K562 (cell line): ENCODE results near the gene NUBP2. TPM values are rescaled to one million over a fixed set of nuclear protein-coding genes. Genes with fewer than 3 reads are reported as not detected.
"Not testable (repeated sequence)": the region's sequence is repeated elsewhere in the genome, so short reads cannot be mapped to it uniquely, and the experiment has no call there.

Experiments used
- ATAC-seq: fragments of 200-7000 bp; cut with Tn5 transposase; 3 replicates; pipeline ENCODE4 v1.9.1; 2020; ENCODE audit warnings: moderate library complexity
- BruUV-seq: library from RNA; stranded (reverse); fragments of 400-500 nt; replicated peaks from 2 replicates; lab custom pipeline; 2021; lab: Mats Ljungman, UMichigan
- CTCF ChIA-PET: fragments of 300-600 bp; formaldehyde crosslinking; extraction: SDS; loops from one replicate; lab custom pipeline; 2021; ENCODE audit warnings: low intra/inter-chr PET ratio; lab: Yijun Ruan, JAX
- POLR2A ChIA-PET: fragments of 300-600, 350-650 bp; sonication (Branson Sonifier 250); formaldehyde crosslinking; extraction: SDS; loops from one replicate; lab custom pipeline; 2021; ENCODE audit warnings: antibody characterized with exemption, inconsistent platforms; lab: Yijun Ruan, JAX
- DNase-seq, 4 experiments: peaks; one replicate each; pipeline versions ENCODE4 v3.0.0 to v3.0.0-alpha.2; 2011 to 2018; ENCODE audit warnings: low spot score in 3 of 4, mixed read lengths in 3 of 4; ENCODE audit errors: extremely low read depth in 1 of 4
- FAIRE-seq: peaks from 2 replicates; lab custom pipeline; 2011; peaks lifted over from hg19 to GRCh38; lab: Jason Lieb, UNC
- H2AFZ ChIP-seq: 2 replicates; pipeline ENCODE4 v1.6.0; 2011; ENCODE audit warnings: low read depth, low read length, control low read depth, inconsistent platforms
- H3K27ac ChIP-seq: fragments of 200-600 bp; 3 replicates; pipeline ENCODE4 v1.8.0; 2011; ENCODE audit warnings: low read depth, mild to moderate bottlenecking, control low read depth, inconsistent platforms, low read length, moderate library complexity, mixed read lengths; ENCODE audit errors: extremely low read depth
- H3K27me3 ChIP-seq, 2 experiments: fragments of 300-600 bp in 1 of 2; 2 replicates in 1 of 2; 3 replicates in 1 of 2; pipeline versions ENCODE4 v1.6.0 to v1.8.0; 2011; ENCODE audit warnings: inconsistent platforms in 2 of 2, low read length in 2 of 2, mild to moderate bottlenecking in 1 of 2, mixed read lengths in 1 of 2, moderate library complexity in 1 of 2; ENCODE audit not compliant: control insufficient read depth in 2 of 2, insufficient read depth in 2 of 2
- H3K36me3 ChIP-seq: fragments of 300-600 bp; 3 replicates; pipeline ENCODE4 v1.8.0; 2011; ENCODE audit warnings: mild to moderate bottlenecking, low read length, inconsistent platforms; ENCODE audit not compliant: control insufficient read depth, insufficient read depth
- H3K4me1 ChIP-seq, 2 experiments: fragments of 200-600 bp in 1 of 2; replicated peaks in 1 of 2; 2 replicates in 1 of 2; 3 replicates in 1 of 2; pipeline versions ENCODE4 v1.5.1 to v1.8.0; 2011; ENCODE audit warnings: inconsistent platforms in 2 of 2, low read length in 2 of 2, mild to moderate bottlenecking in 1 of 2, mixed read lengths in 1 of 2, moderate library complexity in 1 of 2; ENCODE audit not compliant: control insufficient read depth in 2 of 2, insufficient read depth in 2 of 2
- H3K4me2 ChIP-seq: 2 replicates; pipeline ENCODE4 v1.6.1; 2011; ENCODE audit warnings: low read length, control low read depth, inconsistent platforms, mixed read lengths; ENCODE audit not compliant: insufficient read depth
- H3K4me3 ChIP-seq: fragments of 200-600 bp; sonication (generic), shearing (Covaris generic); 2 replicates; pipeline ENCODE4 v1.5.1; 2016; ENCODE audit warnings: control low read depth, inconsistent platforms
- H3K79me2 ChIP-seq: fragments of 200-600 bp; 3 replicates; pipeline ENCODE4 v1.8.0; 2011; ENCODE audit warnings: low read length, inconsistent platforms; ENCODE audit not compliant: control insufficient read depth, insufficient read depth
- H3K9ac ChIP-seq, 2 experiments: 2 replicates each; pipeline versions ENCODE4 v1.6.0 to v1.6.1; 2011; ENCODE audit warnings: low read depth in 2 of 2, low read length in 2 of 2, control low read depth in 1 of 2, inconsistent platforms in 1 of 2, mild to moderate bottlenecking in 1 of 2, mixed read lengths in 1 of 2; ENCODE audit not compliant: insufficient read depth in 1 of 2
- H3K9me1 ChIP-seq: one replicate; pipeline ENCODE4 v1.6.0; 2011; ENCODE audit warnings: inconsistent platforms, mild to moderate bottlenecking, low read length, moderate library complexity; ENCODE audit not compliant: control insufficient read depth, insufficient read depth
- H3K9me3 ChIP-seq: replicated peaks from 2 replicates; pipeline ENCODE4 v1.5.1; 2011; ENCODE audit warnings: low read depth, low read length, inconsistent platforms; ENCODE audit not compliant: control insufficient read depth, insufficient read depth
- H4K20me1 ChIP-seq: replicated peaks from 2 replicates; pipeline ENCODE4 v1.6.1; 2011; ENCODE audit warnings: low read length, inconsistent platforms, mixed read lengths; ENCODE audit not compliant: control insufficient read depth, insufficient read depth
- C11orf30 ChIP-seq: fragments of 450-650 bp; IDR thresholded peaks from 2 replicates; pipeline ENCODE4 v1.6.1; 2016; ENCODE audit warnings: low read depth, mild to moderate bottlenecking
- CC2D1A ChIP-seq: fragments of 450-650 bp; IDR thresholded peaks from 2 replicates; pipeline ENCODE4 v1.6.1; 2017; ENCODE audit warnings: mild to moderate bottlenecking
- FOS ChIP-seq: IDR thresholded peaks from 3 replicates; pipeline ENCODE4 v1.6.1; 2011; ENCODE audit not compliant: insufficient read length; ENCODE audit errors: extremely low read depth
- ZNF316 ChIP-seq: fragments of 450-650 bp; IDR thresholded peaks from 2 replicates; pipeline ENCODE4 v1.6.1; 2016
- WGBS: fragments of 100-300 bp; shearing (Covaris generic); methylation state at CpG from one replicate; pipeline ENCODE4 v1.1.6; 2016; ENCODE audit warnings: low coverage, mixed read lengths; ENCODE audit not compliant: insufficient coverage; ENCODE audit errors: missing lambda C conversion rate; 5-methylcytosine and 5-hydroxymethylcytosine counted together
- in situ Hi-C: fragments of 300-500 bp; cut with MboI; formaldehyde crosslinking; loops from 4 replicates; pipeline ENCODE4 v1.15.0; 2018; ENCODE audit warnings: inconsistent platforms, mixed read lengths
- intact Hi-C: fragments of 100-400 bp; cut with micrococcal nuclease; formaldehyde crosslinking; loops from 2 replicates; pipeline ENCODE4 v1.14.2; 2022
- polyA plus RNA-seq, 8 experiments: library from polyadenylated mRNA; depleted of rRNA in 4 of 8; stranded (reverse) in 5 of 8; unstranded in 3 of 8; fragments of >200 nt; fragmentation: Nextera tagmentation in 2 of 8; fragmentation: Illumina TruSeq in 1 of 8; extraction: Ambion mirVana in 2 of 8; extraction: Trizol in 1 of 8; gene quantifications; 2 replicates each; pipeline versions ENCODE4 v1.2.1 to v1.2.3, GENCODE V29; 2011 to 2014; ENCODE audit warnings: inconsistent platforms in 1 of 8, missing spikeins in 1 of 8
- total RNA-seq, 7 experiments: library from RNA; depleted of rRNA in 6 of 7; stranded (reverse); fragments of >200 nt in 6 of 7; fragmentation: Illumina TruSeq in 2 of 7; extraction: Trizol in 2 of 7; gene quantifications; 2 replicates each; pipeline versions ENCODE4 v1.2.1 to v1.2.3, GENCODE V29; 2011 to 2021; ENCODE audit warnings: low replicate concordance in 1 of 7

Gene NUBP2
- total and polyA plus RNA-seq, 9 of the 15 experiments (the other 6 are each of a cell fraction or from before 2014, with no cell fraction given) = 1.8 to 115 (median 24.0) TPM

- H3K27ac ChIP-seq = no peak overlapping the region
- intact Hi-C loops = no loop called here
- POLR2A ChIA-PET = no interaction called here
- in situ Hi-C loops = no loop called here
- TF ChIP-seq C11orf30 = peak; percentile 30; the same call in 1 of the 2 replicates
- peak; percentile 40 for TF ChIP-seq ZNF316
- TF ChIP-seq CC2D1A = no peak
- no peak for TF ChIP-seq FOS
- H4K20me1 ChIP-seq = no peaks in the 10 kb centered on the region
- no peak overlapping the region for H3K4me3 ChIP-seq
- H3K79me2 ChIP-seq = no peaks in the 10 kb centered on the region
- no peak overlapping the region for H3K9ac ChIP-seq
- no TSS peak for BruUV-seq
- FAIRE-seq (no peak), DNase-seq (no peak), ATAC-seq (no peak)
- peaks cover 0 to 36% of the 10 kb centered on the region in 2 experiments; a peak in 2 of 5 replicates for H3K4me1 ChIP-seq
- no peaks in the 10 kb centered on the region for H3K27me3 ChIP-seq
- H3K9me3 ChIP-seq = no peaks in the 10 kb centered on the region
- H3K9me1 ChIP-seq = no peaks in the 10 kb centered on the region
- CTCF ChIA-PET = no interaction called here
- no peak overlapping the region for H2AFZ ChIP-seq
- H3K4me2 ChIP-seq = no peak overlapping the region
- 86% methylated on average over 21 of the region's 32 CpGs for WGBS
- H3K36me3 ChIP-seq = peaks cover 3% of the 10 kb centered on the region; the same call in 1 of the 3 replicates
Observed at GRCh38 chr16:1794908-1795666, 12.3 kb downstream of the NUBP2 start.

GRCh38 chr16:1799263-1799662, 16.5 kb downstream of the NUBP2 start:
- H3K36me3 ChIP-seq, in situ Hi-C loops, BruUV-seq: not testable (repeated sequence)

More at GRCh38 chr16:1799263-1799662, 16.5 kb downstream of the NUBP2 start:
- H3K4me2 ChIP-seq, H3K4me3 ChIP-seq, H3K4me1 ChIP-seq, H3K9me1 ChIP-seq, H2AFZ ChIP-seq, ATAC-seq, intact Hi-C loops, FAIRE-seq, H3K79me2 ChIP-seq, H3K9me3 ChIP-seq, H4K20me1 ChIP-seq, H3K27me3 ChIP-seq, DNase-seq, H3K27ac ChIP-seq, CTCF ChIA-PET, H3K9ac ChIP-seq: not testable (repeated sequence)
- POLR2A ChIA-PET = interaction anchor here (1.0 kb wide), 1 partner anchor 165 kb away, joined by 4 read pairs; the partner anchor contains the start of gene RPS2
- 46% methylated on average over 5 of the region's 5 CpGs for WGBS
